ENCODE results near the gene NRIP1.

- TF ChIP-seq CTCF (IDR thresholded peaks at IDR 0.05), result no peak
- no peak for TF ChIP-seq POLR2A (IDR thresholded peaks at IDR 0.05)
- no peak for TF ChIP-seq EP300 (IDR thresholded peaks at IDR 0.05)
- no peak for TF ChIP-seq POLR2AphosphoS5 (IDR thresholded peaks at IDR 0.05)
These were observed 26.9 kb downstream of the NRIP1 start for GRCh38 chr21:15037900-15038293.

All from suprapubic skin (tissue), 4 donors.